GM19463 (cell line): ENCODE results near the gene CCN6.

Experiments used
- ATAC-seq: cut with Tn5 transposase; IDR thresholded peaks from one replicate; pipeline ENCODE4 v1.9.1; 2021; ENCODE audit warnings: mild to moderate bottlenecking, moderate library complexity; ENCODE audit not compliant: unreplicated experiment

Gene CCN6

DNA sequence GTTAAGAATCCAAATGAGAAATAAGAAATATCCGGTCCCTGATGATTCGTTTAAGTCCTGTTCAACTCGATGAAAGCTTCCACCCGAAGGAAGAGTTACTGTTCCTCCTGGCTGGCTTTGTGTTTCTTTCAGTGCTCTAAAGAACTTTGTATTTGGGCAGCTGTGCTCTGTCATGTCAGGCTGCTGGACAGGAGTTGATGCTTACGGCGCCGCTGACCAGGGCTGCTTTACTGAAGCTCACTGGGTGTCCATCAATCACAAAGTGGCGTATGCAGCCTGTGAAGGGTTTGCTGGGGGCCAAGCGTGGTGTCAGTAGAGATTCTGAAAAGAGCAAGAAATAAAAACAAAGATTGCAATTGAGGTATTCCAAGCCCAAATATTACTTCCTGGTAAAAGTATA is 55.4 kb downstream of the CCN6 start:
- ATAC-seq, result no peak

DNA sequence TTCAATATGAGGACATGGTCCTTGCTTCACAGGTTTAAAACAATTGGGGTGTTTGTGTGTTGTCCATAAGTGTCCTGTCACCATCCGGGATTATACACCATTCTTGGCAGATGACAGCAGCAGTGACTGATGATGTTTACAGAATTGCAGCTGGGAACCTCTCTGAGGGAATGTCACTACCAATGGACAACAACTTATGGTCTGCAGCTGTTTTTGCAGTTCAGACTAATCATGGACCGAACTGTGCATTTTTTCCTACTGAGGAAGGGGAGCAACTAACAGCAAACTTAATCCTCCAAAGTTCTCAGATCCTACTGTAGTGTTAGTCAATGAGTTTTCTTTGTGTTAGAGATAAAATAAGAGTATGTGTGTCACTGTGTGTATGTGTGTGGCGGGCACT is 59.5 kb downstream of the CCN6 start:
- no peak for ATAC-seq

GRCh38 chr6:112113918-112114317 is 60.0 kb downstream of the CCN6 start:
- no peak for ATAC-seq

- ATAC-seq, result no peak
Measured at GRCh38 chr6:112114577-112115223, 60.8 kb downstream of the CCN6 start.

DNA sequence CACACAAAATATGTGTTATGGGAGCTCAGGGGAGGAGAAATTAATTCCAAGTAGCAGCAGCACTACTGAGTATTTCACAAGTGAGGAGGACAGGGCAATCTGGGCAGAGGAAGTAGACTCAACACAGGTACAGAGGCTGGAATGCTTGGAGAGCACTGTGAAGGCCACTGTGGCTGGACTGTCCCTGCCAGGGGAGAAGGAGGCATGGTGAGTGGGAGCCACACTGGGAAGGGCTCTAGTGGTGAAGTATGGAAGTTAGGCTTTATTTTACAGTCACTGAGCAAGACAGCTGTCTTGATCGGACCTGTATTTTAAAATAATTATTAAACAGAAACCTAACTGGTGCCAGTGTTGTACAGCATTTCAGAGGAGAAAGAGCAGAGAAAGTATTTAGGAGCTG is 62.3 kb downstream of the CCN6 start:
- ATAC-seq, result no peak

GRCh38 chr6:112117554-112117953 is 63.6 kb downstream of the CCN6 start:
- ATAC-seq, result no peak

DNA sequence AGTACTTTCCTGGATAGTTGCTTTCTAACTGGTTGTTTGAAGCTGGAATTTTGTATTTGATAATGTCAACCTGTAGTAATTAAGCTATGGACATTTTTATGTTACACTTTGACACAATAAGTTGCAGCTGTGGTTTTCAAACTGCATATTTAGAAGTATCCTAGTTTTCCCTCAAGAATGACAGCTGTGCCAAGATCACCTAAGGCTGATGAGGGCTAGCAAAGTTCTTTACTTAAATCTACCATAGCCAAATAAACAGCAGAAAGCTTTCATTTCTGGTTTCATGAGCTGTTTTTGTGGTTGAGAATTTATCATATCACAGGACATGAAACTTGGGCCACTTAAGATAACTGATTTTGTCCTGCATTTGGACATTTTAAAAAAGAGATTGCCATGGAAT is 64.1 kb downstream of the CCN6 start:
- no peak for ATAC-seq
